NCI-H748 (cell line): ENCODE measurements around the gene ATP6V1A.
A peak's percentile ranks its signal among the peaks of the same experiment; 100 is the strongest.
"Not testable (repeated sequence)": the region's sequence is repeated elsewhere in the genome, so short reads cannot be mapped to it uniquely, and the experiment has no call there.

Experiments used
- DNase-seq: peaks from one replicate; lab custom pipeline; 2025; ENCODE audit not compliant: unreplicated experiment; lab: John Stamatoyannopoulos, UW

Gene ATP6V1A

GRCh38 chr3:113812854-113813253 lies 66.0 kb downstream of the ATP6V1A start:
- DNase-seq, result no peak

- no peak for DNase-seq
Observed at GRCh38 chr3:113819866-113820265, 73.0 kb downstream of the ATP6V1A start.

GRCh38 chr3:113825090-113825489 lies 78.3 kb downstream of the ATP6V1A start:
- DNase-seq, result no peak

- DNase-seq, result no peak
Observed at GRCh38 chr3:113828600-113828999, 81.8 kb downstream of the ATP6V1A start.

- DNase-seq, result no peak
Observed at GRCh38 chr3:113829576-113830354, 82.9 kb downstream of the ATP6V1A start.

GRCh38 chr3:113831103-113831355 lies 84.2 kb downstream of the ATP6V1A start:
- no peak for DNase-seq

- no peak for DNase-seq
Observed at GRCh38 chr3:113832477-113833164, 85.8 kb downstream of the ATP6V1A start.

DNA sequence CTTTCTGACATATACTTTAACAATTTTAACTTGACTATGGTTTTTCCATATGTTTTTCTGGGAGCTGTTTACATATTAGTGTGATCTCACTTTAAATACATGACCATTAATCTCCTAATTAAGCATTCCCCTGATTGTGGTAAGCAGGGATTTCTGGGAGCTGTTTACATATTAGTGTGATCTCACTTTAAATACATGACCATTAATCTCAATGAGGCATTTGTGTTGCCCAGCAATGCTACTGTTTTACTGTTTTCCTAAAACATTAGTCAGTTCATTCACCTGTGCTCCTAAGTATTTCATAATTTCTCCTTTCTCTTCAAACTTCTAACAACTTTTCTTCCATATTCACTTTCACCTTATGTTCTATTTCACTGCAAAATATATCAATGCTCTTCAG lies 88.1 kb downstream of the ATP6V1A start:
- DNase-seq, result no peak

DNA sequence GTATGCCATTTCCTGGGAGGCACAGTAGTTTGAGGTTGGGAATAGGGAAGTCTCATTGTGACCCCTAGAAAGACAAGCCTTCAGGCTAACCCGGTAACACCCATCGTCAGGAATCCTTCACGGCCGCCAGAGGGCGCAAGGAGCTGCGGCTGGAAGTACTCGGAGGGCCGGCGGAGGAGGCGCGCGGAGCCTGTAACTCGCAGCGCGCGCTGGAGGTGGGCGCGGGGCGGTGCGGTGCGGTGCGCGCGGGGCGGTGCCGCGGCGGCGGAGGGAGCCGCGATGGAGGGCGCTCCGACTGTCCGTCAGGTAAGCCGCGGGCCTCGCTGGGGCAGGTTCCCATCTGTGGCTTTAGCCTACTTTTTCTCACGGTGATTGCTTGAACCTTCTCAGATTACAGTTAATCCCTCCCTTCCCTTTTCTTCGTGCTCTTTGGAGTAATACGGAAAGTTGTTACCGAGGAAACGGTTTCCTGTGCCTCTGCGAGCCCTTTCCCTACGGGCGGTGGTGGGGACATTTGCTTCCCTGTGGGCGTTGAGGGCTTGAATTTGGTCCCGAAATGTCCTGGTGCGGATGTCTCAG lies 91.9 kb downstream of the ATP6V1A start, which contains the start of gene GRAMD1C:
Gene GRAMD1C, plus strand, starts transcription at position 158 of the 579 bp plus-strand sequence. Its CDS starts 122 bp downstream, at position 280.
- DNase-seq, result peak; percentile 86

- no peak for DNase-seq
Observed at GRCh38 chr3:113839551-113839950, 92.7 kb downstream of the ATP6V1A start.

DNA sequence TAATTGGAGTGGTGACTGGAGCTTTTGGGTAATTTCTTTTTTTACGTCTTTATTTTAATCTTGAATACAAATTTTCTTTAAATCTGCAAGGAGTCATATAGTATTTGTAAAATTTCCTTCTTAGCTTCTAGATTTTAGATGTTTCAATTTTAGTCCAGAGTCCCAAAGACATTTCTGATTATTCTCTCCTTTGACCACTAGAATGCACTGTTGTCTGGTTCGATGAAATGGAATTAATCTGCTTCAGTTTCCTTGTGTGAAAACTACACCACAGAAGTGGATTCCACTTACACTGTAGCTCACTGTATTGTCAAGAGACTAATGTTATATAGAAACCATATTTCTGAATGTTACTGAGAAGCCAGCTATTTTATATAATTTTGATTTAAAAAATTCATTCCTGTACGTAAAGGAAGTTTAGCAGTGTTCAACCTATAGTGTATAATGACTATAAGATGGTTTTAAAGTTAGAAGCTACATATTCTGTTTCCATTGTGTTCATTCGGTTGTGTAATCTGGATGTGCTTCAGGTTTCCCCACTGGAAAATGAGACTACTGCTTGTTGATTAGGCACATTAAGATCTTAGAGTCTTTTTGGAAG lies 97.9 kb downstream of the ATP6V1A start:
- peak; percentile 39 for DNase-seq

DNA sequence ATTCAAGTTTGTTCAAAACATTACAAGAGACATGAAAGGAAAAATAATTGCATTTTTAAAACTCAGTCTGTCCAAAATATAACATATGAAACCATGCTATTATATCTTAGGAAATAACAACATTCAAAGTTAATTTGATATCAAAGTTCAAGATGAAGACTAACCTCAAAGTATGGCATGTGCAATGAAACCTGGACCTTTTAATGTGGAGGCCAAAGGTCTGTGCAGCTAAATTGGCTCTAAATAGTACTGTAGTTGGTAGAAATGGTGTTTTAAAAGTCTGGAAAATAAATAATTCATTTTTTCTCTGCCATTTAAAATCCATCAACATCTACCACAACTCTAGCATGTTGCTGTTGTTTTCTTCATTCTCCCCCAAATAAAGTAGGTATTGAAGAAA lies 100.4 kb downstream of the ATP6V1A start:
- no peak for DNase-seq

GRCh38 chr3:113847664-113848461 lies 101.0 kb downstream of the ATP6V1A start:
- no peak for DNase-seq

DNA sequence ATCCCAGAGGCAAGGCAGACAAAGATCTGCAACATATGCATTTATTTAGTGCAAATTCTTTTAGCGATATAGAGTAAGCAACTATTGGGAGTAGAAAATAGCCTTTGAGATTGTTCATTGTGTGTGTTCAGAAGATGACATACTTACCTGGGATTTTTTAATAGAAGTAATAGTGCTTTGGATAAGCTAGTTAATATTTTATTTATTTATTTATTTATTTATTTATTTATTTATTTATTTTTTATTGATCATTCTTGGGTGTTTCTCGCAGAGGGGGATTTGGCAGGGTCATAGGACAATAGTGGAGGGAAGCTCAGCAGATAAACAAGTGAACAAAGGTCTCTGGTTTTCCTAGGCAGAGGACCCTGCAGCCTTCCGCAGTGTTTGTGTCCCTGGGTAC lies 102.2 kb downstream of the ATP6V1A start:
- DNase-seq, result not testable (repeated sequence)

GRCh38 chr3:113849841-113850240 lies 103.0 kb downstream of the ATP6V1A start:
- not testable (repeated sequence) for DNase-seq

DNA sequence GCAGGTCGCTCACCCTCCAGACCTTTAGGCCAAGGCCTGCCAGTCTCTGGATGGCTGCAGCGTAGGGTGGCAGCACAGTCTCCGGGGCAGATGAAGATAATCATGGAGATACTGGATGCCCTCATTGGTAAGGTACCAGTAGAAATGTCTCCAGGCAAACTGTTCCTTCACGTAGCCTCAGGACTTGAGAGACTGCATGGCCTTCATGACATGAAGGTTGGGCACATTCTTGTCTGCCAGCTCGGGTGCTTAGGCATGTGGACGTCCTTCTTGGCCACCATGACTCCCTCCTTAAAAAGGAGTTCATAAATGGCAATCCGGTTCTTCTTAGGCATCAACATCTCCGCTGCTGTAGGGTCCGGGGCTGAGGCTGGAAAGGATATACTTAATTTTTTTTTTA lies 103.6 kb downstream of the ATP6V1A start:
- DNase-seq, result not testable (repeated sequence)

GRCh38 chr3:113852506-113852905 lies 105.7 kb downstream of the ATP6V1A start:
- DNase-seq, result no peak
